DND-41 (cell line): ENCODE measurements around the gene IER3.

Experiments used
- CTCF ChIP-seq: IDR thresholded peaks from 2 replicates; pipeline ENCODE4 v1.5.1; 2012; ENCODE audit warnings: borderline replicate concordance, low read length, moderate library complexity, mild to moderate bottlenecking; ENCODE audit not compliant: poor library complexity, severe bottlenecking; ENCODE audit errors: extremely low read depth
- EZH2 ChIP-seq: IDR thresholded peaks from 3 replicates; pipeline ENCODE4 v1.6.1; 2012; ENCODE audit warnings: borderline replicate concordance, low read depth, mild to moderate bottlenecking, moderate library complexity, low read length, inconsistent platforms; ENCODE audit not compliant: severe bottlenecking

GRCh38 chr6:30724906-30725667 lies 19.3 kb downstream of the IER3 start:
- TF ChIP-seq CTCF (no peak), EZH2 (no peak)
